Immature natural killer cell (primary cell): ENCODE measurements around the gene BZW2. TPM values are rescaled to one million over a fixed set of nuclear protein-coding genes. Genes with fewer than 3 reads are reported as not detected.

Experiments used
- DNase-seq, 3 donors: peaks; one replicate each; pipeline ENCODE4 v3.0.0; 2022; ENCODE audit warnings: mixed read lengths in 1 of 3
- H3K27ac Mint-ChIP-seq, 6 donors: one replicate each; pipeline ENCODE4 v1.8.0; 2020; ENCODE audit warnings: mixed read lengths in 6 of 6, mild to moderate bottlenecking in 5 of 6, inconsistent platforms in 4 of 6, moderate library complexity in 3 of 6
- H3K27me3 Mint-ChIP-seq, 3 donors: one replicate each; pipeline ENCODE4 v1.8.0; 2020 to 2021; ENCODE audit warnings: low read depth in 3 of 3, mild to moderate bottlenecking in 3 of 3, mixed read lengths in 3 of 3, moderate library complexity in 3 of 3, inconsistent platforms in 1 of 3
- H3K36me3 Mint-ChIP-seq, 3 donors: one replicate each; pipeline ENCODE4 v1.8.0; 2020; ENCODE audit warnings: mixed read lengths in 3 of 3, inconsistent platforms in 2 of 3, mild to moderate bottlenecking in 2 of 3
- H3K4me1 Mint-ChIP-seq, 2 donors: one replicate each; pipeline ENCODE4 v1.8.0; 2020; ENCODE audit warnings: inconsistent platforms in 2 of 2, mild to moderate bottlenecking in 2 of 2, mixed read lengths in 2 of 2, moderate library complexity in 1 of 2
- H3K4me3 Mint-ChIP-seq, 5 donors: one replicate each; pipeline ENCODE4 v1.8.0; 2020; ENCODE audit warnings: mild to moderate bottlenecking in 5 of 5, mixed read lengths in 5 of 5, inconsistent platforms in 3 of 5, moderate library complexity in 3 of 5
- H3K9me3 Mint-ChIP-seq, 6 donors: one replicate each; pipeline ENCODE4 v1.8.0; 2020; ENCODE audit warnings: mild to moderate bottlenecking in 6 of 6, mixed read lengths in 6 of 6, inconsistent platforms in 4 of 6, moderate library complexity in 3 of 6
- polyA plus RNA-seq, 3 donors: library from polyadenylated mRNA; unstranded; fragments of 300-500 nt; fragmentation: Illumina TruSeq; gene quantifications; one replicate each; pipeline ENCODE4 v1.2.3, GENCODE V29; 2021

Gene BZW2
- polyA plus RNA-seq, 3 donors from 2014 or later: 35.8 to 47.8 (median 41.2) TPM

- H3K9me3 Mint-ChIP-seq: no peaks in the 10 kb centered on the region
- H3K27me3 Mint-ChIP-seq: no peaks in the 10 kb centered on the region
- no peak overlapping the region for H3K27ac Mint-ChIP-seq
- DNase-seq: no peak
- no peaks in the 10 kb centered on the region for H3K36me3 Mint-ChIP-seq
- no peaks in the 10 kb centered on the region for H3K4me1 Mint-ChIP-seq
- H3K4me3 Mint-ChIP-seq: no peak overlapping the region
These were observed 81.8 kb downstream of the BZW2 start for GRCh38 chr7:16727736-16728135.

- no peaks in the 10 kb centered on the region for H3K36me3 Mint-ChIP-seq
- no peaks in the 10 kb centered on the region for H3K27me3 Mint-ChIP-seq
- H3K4me3 Mint-ChIP-seq: no peak overlapping the region
- no peaks in the 10 kb centered on the region for H3K9me3 Mint-ChIP-seq
- DNase-seq: no peak
- H3K4me1 Mint-ChIP-seq: no peaks in the 10 kb centered on the region
- no peak overlapping the region for H3K27ac Mint-ChIP-seq
These were observed 82.8 kb downstream of the BZW2 start for GRCh38 chr7:16728811-16729210.

GRCh38 chr7:16729541-16729940 is 83.6 kb downstream of the BZW2 start:
- Mint-ChIP-seq H3K4me3 (no peak overlapping the region), H3K9me3 (no peaks in the 10 kb centered on the region)

GRCh38 chr7:16730937-16731336 is 85.0 kb downstream of the BZW2 start:
- H3K4me1 Mint-ChIP-seq: no peaks in the 10 kb centered on the region
- H3K4me3 Mint-ChIP-seq: no peak overlapping the region
- no peak overlapping the region for H3K27ac Mint-ChIP-seq
- H3K9me3 Mint-ChIP-seq: no peaks in the 10 kb centered on the region
- H3K36me3 Mint-ChIP-seq: no peaks in the 10 kb centered on the region
- no peaks in the 10 kb centered on the region for H3K27me3 Mint-ChIP-seq
- DNase-seq: no peak

More at GRCh38 chr7:16729541-16729940, 83.6 kb downstream of the BZW2 start:
- H3K4me1 Mint-ChIP-seq: no peaks in the 10 kb centered on the region
- no peaks in the 10 kb centered on the region for H3K27me3 Mint-ChIP-seq
- H3K27ac Mint-ChIP-seq: no peak overlapping the region
- DNase-seq: no peak
- no peaks in the 10 kb centered on the region for H3K36me3 Mint-ChIP-seq

- DNase-seq: no peak
- H3K4me1 Mint-ChIP-seq: no peaks in the 10 kb centered on the region
- H3K36me3 Mint-ChIP-seq: no peaks in the 10 kb centered on the region
- no peak overlapping the region for H3K4me3 Mint-ChIP-seq
- no peak overlapping the region for H3K27ac Mint-ChIP-seq
- no peaks in the 10 kb centered on the region for H3K27me3 Mint-ChIP-seq
- no peaks in the 10 kb centered on the region for H3K9me3 Mint-ChIP-seq
These were observed 86.8 kb downstream of the BZW2 start for GRCh38 chr7:16732828-16733227.

GRCh38 chr7:16734148-16734726 is 88.3 kb downstream of the BZW2 start:
- Mint-ChIP-seq H3K36me3 (peaks cover 0 to 5% (median 0%) of the 10 kb centered on the region in 3 donors), H3K27me3 (peaks cover 0 to 7% (median 0%) of the 10 kb centered on the region in 3 donors), H3K27ac (no peak overlapping the region), H3K9me3 (no peaks in the 10 kb centered on the region), H3K4me1 (no peaks in the 10 kb centered on the region), H3K4me3 (no peak overlapping the region)
- no peak for DNase-seq

- H3K36me3 Mint-ChIP-seq: peaks cover 0 to 5% (median 0%) of the 10 kb centered on the region in 3 donors
- H3K27ac Mint-ChIP-seq: no peak overlapping the region
- H3K27me3 Mint-ChIP-seq: peaks cover 0 to 7% (median 0%) of the 10 kb centered on the region in 3 donors
- no peaks in the 10 kb centered on the region for H3K4me1 Mint-ChIP-seq
- DNase-seq: no peak
- H3K9me3 Mint-ChIP-seq: no peaks in the 10 kb centered on the region
- H3K4me3 Mint-ChIP-seq: no peak overlapping the region
These were observed 89.0 kb downstream of the BZW2 start for GRCh38 chr7:16735020-16735419.

- DNase-seq: no peak
- Mint-ChIP-seq H3K9me3 (no peaks in the 10 kb centered on the region), H3K36me3 (peaks cover 0 to 5% (median 0%) of the 10 kb centered on the region in 3 donors), H3K4me1 (no peaks in the 10 kb centered on the region), H3K4me3 (no peak overlapping the region), H3K27me3 (peaks cover 0 to 7% (median 2%) of the 10 kb centered on the region in 3 donors), H3K27ac (no peak overlapping the region)
These were observed 92.2 kb downstream of the BZW2 start for GRCh38 chr7:16738011-16738688.

GRCh38 chr7:16739863-16740622 is 94.1 kb downstream of the BZW2 start:
- H3K27ac Mint-ChIP-seq: no peak overlapping the region

GRCh38 chr7:16740623-16740953 is 94.6 kb downstream of the BZW2 start:
- peaks cover 0 to 5% (median 0%) of the 10 kb centered on the region in 3 donors for H3K36me3 Mint-ChIP-seq
- DNase-seq: no peak
- peaks cover 1 to 9% (median 2%) of the 10 kb centered on the region in 3 donors for H3K27me3 Mint-ChIP-seq
- no peak overlapping the region for H3K27ac Mint-ChIP-seq
- no peak overlapping the region for H3K4me3 Mint-ChIP-seq
- no peaks in the 10 kb centered on the region for H3K4me1 Mint-ChIP-seq
- H3K9me3 Mint-ChIP-seq: no peaks in the 10 kb centered on the region

More at GRCh38 chr7:16739863-16740622, 94.1 kb downstream of the BZW2 start:
- no peak overlapping the region for H3K4me3 Mint-ChIP-seq
- H3K36me3 Mint-ChIP-seq: peaks cover 0 to 5% (median 0%) of the 10 kb centered on the region in 3 donors
- H3K27me3 Mint-ChIP-seq: peaks cover 1 to 7% (median 2%) of the 10 kb centered on the region in 3 donors
- no peak for DNase-seq
- no peaks in the 10 kb centered on the region for H3K4me1 Mint-ChIP-seq
- no peaks in the 10 kb centered on the region for H3K9me3 Mint-ChIP-seq

- H3K9me3 Mint-ChIP-seq: no peaks in the 10 kb centered on the region
- DNase-seq: no peak
These were observed 95.0 kb downstream of the BZW2 start for GRCh38 chr7:16740996-16741395.

GRCh38 chr7:16741676-16742075 is 95.7 kb downstream of the BZW2 start:
- no peak for DNase-seq
- Mint-ChIP-seq H3K27ac (no peak overlapping the region), H3K4me3 (no peak overlapping the region), H3K27me3 (peaks cover 1 to 9% (median 2%) of the 10 kb centered on the region in 3 donors), H3K36me3 (peaks cover 0 to 5% (median 0%) of the 10 kb centered on the region in 3 donors), H3K4me1 (no peaks in the 10 kb centered on the region), H3K9me3 (no peaks in the 10 kb centered on the region)

More at GRCh38 chr7:16740996-16741395, 95.0 kb downstream of the BZW2 start:
- Mint-ChIP-seq H3K27me3 (peaks cover 1 to 9% (median 2%) of the 10 kb centered on the region in 3 donors), H3K27ac (no peak overlapping the region), H3K4me1 (no peaks in the 10 kb centered on the region), H3K4me3 (no peak overlapping the region), H3K36me3 (peaks cover 0 to 5% (median 0%) of the 10 kb centered on the region in 3 donors)

GRCh38 chr7:16742547-16742946 is 96.6 kb downstream of the BZW2 start:
- Mint-ChIP-seq H3K4me3 (no peak overlapping the region), H3K4me1 (no peaks in the 10 kb centered on the region), H3K9me3 (no peaks in the 10 kb centered on the region), H3K27me3 (peaks cover 1 to 9% (median 2%) of the 10 kb centered on the region in 3 donors), H3K36me3 (peaks cover 0 to 5% (median 0%) of the 10 kb centered on the region in 3 donors), H3K27ac (no peak overlapping the region)
- DNase-seq: no peak

GRCh38 chr7:16743236-16743635 is 97.3 kb downstream of the BZW2 start:
- Mint-ChIP-seq H3K4me3 (no peak overlapping the region), H3K9me3 (no peaks in the 10 kb centered on the region), H3K27me3 (peaks cover 1 to 7% (median 2%) of the 10 kb centered on the region in 3 donors), H3K27ac (no peak overlapping the region), H3K36me3 (peaks cover 0 to 4% (median 0%) of the 10 kb centered on the region in 3 donors), H3K4me1 (no peaks in the 10 kb centered on the region)
- DNase-seq: no peak
